WTC11 (cell line): Measurements from ENCODE around the gene NAXD. TPM values are rescaled to one million over a fixed set of nuclear protein-coding genes. Genes with fewer than 3 reads are reported as not detected.

Experiments
- ATAC-seq: fragments of 200-7000 bp; cut with Tn5 transposase; 2 replicates; pipeline ENCODE4 v1.10.0; 2021; ENCODE audit warnings: mild to moderate bottlenecking, moderate library complexity
- CTCF ChIA-PET: fragments of 300-600 bp; sonication (Branson Sonifier 250); formaldehyde crosslinking; loops from one replicate; lab custom pipeline; 2021; ENCODE audit warnings: antibody characterized with exemption; lab: Charles Lee
- POLR2A ChIA-PET: fragments of 350-600 bp; sonication (Branson Sonifier 250); formaldehyde crosslinking; loops from one replicate; lab custom pipeline; 2021; ENCODE audit warnings: antibody characterized with exemption; lab: Charles Lee
- DNase-seq: peaks from one replicate; pipeline ENCODE4 v3.0.0; 2021; ENCODE audit warnings: low spot score
- H3K27ac Mint-ChIP-seq: 2 replicates; pipeline ENCODE4 v1.8.0; 2021; ENCODE audit warnings: mixed read lengths
- H3K27me3 Mint-ChIP-seq: 2 replicates; pipeline ENCODE4 v1.8.0; 2021; ENCODE audit warnings: low read depth, mild to moderate bottlenecking, moderate library complexity, mixed read lengths
- H3K36me3 Mint-ChIP-seq: 2 replicates; pipeline ENCODE4 v1.8.0; 2021; ENCODE audit warnings: mixed read lengths
- H3K4me1 Mint-ChIP-seq: 2 replicates; pipeline ENCODE4 v1.8.0; 2022; ENCODE audit warnings: mixed read lengths
- H3K4me3 Mint-ChIP-seq: 2 replicates; pipeline ENCODE4 v1.8.0; 2021; ENCODE audit warnings: mild to moderate bottlenecking, moderate library complexity, mixed read lengths
- H3K9me3 Mint-ChIP-seq: 2 replicates; pipeline ENCODE4 v1.8.0; 2021; ENCODE audit warnings: mixed read lengths
- ATF1 ChIP-seq: sonication (generic); formaldehyde crosslinking; IDR thresholded peaks from 2 replicates; pipeline ENCODE4 v1.8.1; 2023; ENCODE audit warnings: mild to moderate bottlenecking, moderate library complexity, missing genetic modification reagents
- CREB1 ChIP-seq: sonication (generic); formaldehyde crosslinking; IDR thresholded peaks from 2 replicates; pipeline ENCODE4 v1.8.0; 2023; ENCODE audit warnings: mild to moderate bottlenecking, missing genetic modification reagents
- ESRRA ChIP-seq: sonication (generic); formaldehyde crosslinking; IDR thresholded peaks from 2 replicates; pipeline ENCODE4 v1.8.1; 2022; ENCODE audit warnings: mild to moderate bottlenecking, missing genetic modification reagents, borderline replicate concordance
- FOXP1 ChIP-seq: sonication (generic); formaldehyde crosslinking; IDR thresholded peaks from 2 replicates; pipeline ENCODE4 v1.8.0; 2022; ENCODE audit warnings: missing genetic modification reagents, mild to moderate bottlenecking, moderate library complexity, borderline replicate concordance
- JUN ChIP-seq: sonication (generic); formaldehyde crosslinking; IDR thresholded peaks from 2 replicates; pipeline ENCODE4 v1.8.0; 2023; ENCODE audit warnings: mild to moderate bottlenecking, missing genetic modification reagents
- KAT7 ChIP-seq: sonication (generic); formaldehyde crosslinking; IDR thresholded peaks from 2 replicates; pipeline ENCODE4 v1.8.1; 2023; ENCODE audit warnings: missing genetic modification reagents, mild to moderate bottlenecking, borderline replicate concordance
- NFATC4 ChIP-seq: fragments of 250-450 bp; sonication (Bioruptor Pico); IDR thresholded peaks from 2 replicates; pipeline ENCODE4 v1.9.0; 2021; ENCODE audit warnings: mild to moderate bottlenecking
- RORB ChIP-seq: fragments of 250-450 bp; sonication (Bioruptor Pico); IDR thresholded peaks from 2 replicates; pipeline ENCODE4 v1.9.0; 2021; ENCODE audit warnings: mild to moderate bottlenecking
- SOX15 ChIP-seq: fragments of 250-450 bp; sonication (Bioruptor Pico); IDR thresholded peaks from 2 replicates; pipeline ENCODE4 v1.9.0; 2021; ENCODE audit warnings: mild to moderate bottlenecking
- ZNF423 ChIP-seq: fragments of 250-450 bp; sonication (Bioruptor Pico); IDR thresholded peaks from 2 replicates; pipeline ENCODE4 v2.1.2; 2022; ENCODE audit warnings: mild to moderate bottlenecking, moderate library complexity
- total RNA-seq: library from RNA; stranded (reverse); gene quantifications from 3 replicates; pipeline ENCODE4 v1.2.3, GENCODE V29; 2021
- TF ChIP-seq, protein P1 (sequence below): sonication (generic); formaldehyde crosslinking; IDR thresholded peaks from 2 replicates; pipeline ENCODE4 v1.8.1; 2023; ENCODE audit warnings: mild to moderate bottlenecking, missing genetic modification reagents
- TF ChIP-seq, protein P2 (sequence below): sonication (generic); formaldehyde crosslinking; IDR thresholded peaks from 2 replicates; pipeline ENCODE4 v1.8.1; 2022; ENCODE audit warnings: low read depth, mild to moderate bottlenecking, moderate library complexity, missing genetic modification reagents, borderline replicate concordance
- TF ChIP-seq, protein P3 (sequence below): fragments of 250-450 bp; sonication (Bioruptor Pico); IDR thresholded peaks from 2 replicates; pipeline ENCODE4 v1.9.0; 2021; ENCODE audit warnings: mild to moderate bottlenecking
- TF ChIP-seq, protein P4 (sequence below): sonication (generic); formaldehyde crosslinking; IDR thresholded peaks from 2 replicates; pipeline ENCODE4 v1.8.1; 2023; ENCODE audit warnings: mild to moderate bottlenecking, missing genetic modification reagents, moderate library complexity
- TF ChIP-seq, protein P5 (sequence below): sonication (generic); formaldehyde crosslinking; IDR thresholded peaks from 2 replicates; pipeline ENCODE4 v1.8.1; 2023; ENCODE audit warnings: mild to moderate bottlenecking, missing genetic modification reagents
- TF ChIP-seq, protein P6 (sequence below): fragments of 250-450 bp; sonication (Bioruptor Pico); IDR thresholded peaks from 2 replicates; pipeline ENCODE4 v1.9.0; 2021; ENCODE audit warnings: mild to moderate bottlenecking, borderline replicate concordance
- TF ChIP-seq, protein P7 (sequence below): fragments of 250-450 bp; sonication (Bioruptor Pico); IDR thresholded peaks from 2 replicates; pipeline ENCODE4 v1.8.0; 2021; ENCODE audit warnings: mild to moderate bottlenecking
- TF ChIP-seq, protein P8 (sequence below): sonication (generic); formaldehyde crosslinking; IDR thresholded peaks from 2 replicates; pipeline ENCODE4 v1.8.1; 2023; ENCODE audit warnings: mild to moderate bottlenecking, missing genetic modification reagents, borderline replicate concordance

The NAXD gene
- total RNA-seq, 1 experiment from 2014 or later: 29.3 TPM

DNA sequence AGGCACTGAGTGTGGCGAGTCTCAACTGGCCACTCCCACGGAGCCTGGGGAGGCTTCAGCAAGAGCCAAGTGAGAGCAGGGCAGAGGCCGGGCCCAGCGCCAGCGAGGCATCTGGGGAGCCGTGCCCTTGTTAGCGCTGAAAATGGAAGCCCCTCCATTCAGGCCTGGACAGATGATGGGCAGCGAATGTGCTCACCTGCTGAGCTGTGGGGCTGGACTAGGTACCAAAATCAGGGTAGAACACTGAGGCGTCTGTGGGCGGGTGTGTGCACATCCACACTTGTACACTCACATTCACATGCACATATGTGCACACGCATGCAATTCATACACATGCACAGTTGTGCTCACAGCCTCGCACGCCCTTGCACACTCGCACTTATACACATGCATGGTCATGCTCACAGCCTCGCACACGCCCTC, 20.7 kb downstream of the NAXD start (continued):
- TF ChIP-seq, protein P1, sequence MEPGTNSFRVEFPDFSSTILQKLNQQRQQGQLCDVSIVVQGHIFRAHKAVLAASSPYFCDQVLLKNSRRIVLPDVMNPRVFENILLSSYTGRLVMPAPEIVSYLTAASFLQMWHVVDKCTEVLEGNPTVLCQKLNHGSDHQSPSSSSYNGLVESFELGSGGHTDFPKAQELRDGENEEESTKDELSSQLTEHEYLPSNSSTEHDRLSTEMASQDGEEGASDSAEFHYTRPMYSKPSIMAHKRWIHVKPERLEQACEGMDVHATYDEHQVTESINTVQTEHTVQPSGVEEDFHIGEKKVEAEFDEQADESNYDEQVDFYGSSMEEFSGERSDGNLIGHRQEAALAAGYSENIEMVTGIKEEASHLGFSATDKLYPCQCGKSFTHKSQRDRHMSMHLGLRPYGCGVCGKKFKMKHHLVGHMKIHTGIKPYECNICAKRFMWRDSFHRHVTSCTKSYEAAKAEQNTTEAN (CRISPR knock-in tag): 0 out of 2 replicates have a peak, but pooled peaks have one; percentile 33
- TF ChIP-seq, all 79 proteins: peak for 1

DNA sequence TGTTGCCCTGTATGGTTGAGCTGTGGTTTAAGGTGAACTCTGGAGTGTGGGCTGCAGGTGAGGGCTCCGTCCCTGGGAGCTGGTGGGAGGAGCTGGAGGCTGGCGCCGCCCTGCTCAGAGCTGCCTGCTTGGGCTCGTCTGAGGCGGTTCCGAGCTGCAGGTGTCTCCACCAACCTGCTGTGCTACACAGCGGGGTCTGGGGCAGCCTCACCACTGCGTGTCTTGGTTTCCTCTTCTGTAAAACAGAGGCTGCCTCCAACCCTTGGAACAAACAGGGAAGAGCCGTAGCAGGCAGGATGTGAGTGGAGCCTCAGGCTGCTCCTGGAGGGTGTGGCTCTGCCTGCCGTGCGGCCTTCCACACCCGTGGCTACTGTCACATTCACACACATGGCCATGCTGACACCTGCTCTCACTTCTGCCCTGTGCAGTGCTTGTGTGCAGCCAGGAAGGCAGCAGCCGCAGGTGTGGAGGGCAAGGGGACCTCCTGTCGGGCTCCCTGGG, 21.4 kb downstream of the NAXD start:
- POLR2A ChIA-PET: no interaction called here
- Mint-ChIP-seq H3K4me1 (no peaks in the 10 kb centered on the region), H3K27me3 (no peaks in the 10 kb centered on the region), H3K4me3 (no peak overlapping the region), H3K36me3 (peaks cover 53% of the 10 kb centered on the region), H3K27ac (peak overlapping the region; percentile 65; the same call in 1 of the 2 replicates), H3K9me3 (peaks cover 9% of the 10 kb centered on the region)
- CTCF ChIA-PET: no interaction called here
- ATAC-seq: peak; percentile 40
- DNase-seq: no peak
- TF ChIP-seq, protein P2, sequence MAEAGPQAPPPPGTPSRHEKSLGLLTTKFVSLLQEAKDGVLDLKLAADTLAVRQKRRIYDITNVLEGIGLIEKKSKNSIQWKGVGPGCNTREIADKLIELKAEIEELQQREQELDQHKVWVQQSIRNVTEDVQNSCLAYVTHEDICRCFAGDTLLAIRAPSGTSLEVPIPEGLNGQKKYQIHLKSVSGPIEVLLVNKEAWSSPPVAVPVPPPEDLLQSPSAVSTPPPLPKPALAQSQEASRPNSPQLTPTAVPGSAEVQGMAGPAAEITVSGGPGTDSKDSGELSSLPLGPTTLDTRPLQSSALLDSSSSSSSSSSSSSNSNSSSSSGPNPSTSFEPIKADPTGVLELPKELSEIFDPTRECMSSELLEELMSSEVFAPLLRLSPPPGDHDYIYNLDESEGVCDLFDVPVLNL (CRISPR knock-in tag): no peak
- TF ChIP-seq FOXP1 (CRISPR knock-in tag): no peak
- TF ChIP-seq, protein P3, sequence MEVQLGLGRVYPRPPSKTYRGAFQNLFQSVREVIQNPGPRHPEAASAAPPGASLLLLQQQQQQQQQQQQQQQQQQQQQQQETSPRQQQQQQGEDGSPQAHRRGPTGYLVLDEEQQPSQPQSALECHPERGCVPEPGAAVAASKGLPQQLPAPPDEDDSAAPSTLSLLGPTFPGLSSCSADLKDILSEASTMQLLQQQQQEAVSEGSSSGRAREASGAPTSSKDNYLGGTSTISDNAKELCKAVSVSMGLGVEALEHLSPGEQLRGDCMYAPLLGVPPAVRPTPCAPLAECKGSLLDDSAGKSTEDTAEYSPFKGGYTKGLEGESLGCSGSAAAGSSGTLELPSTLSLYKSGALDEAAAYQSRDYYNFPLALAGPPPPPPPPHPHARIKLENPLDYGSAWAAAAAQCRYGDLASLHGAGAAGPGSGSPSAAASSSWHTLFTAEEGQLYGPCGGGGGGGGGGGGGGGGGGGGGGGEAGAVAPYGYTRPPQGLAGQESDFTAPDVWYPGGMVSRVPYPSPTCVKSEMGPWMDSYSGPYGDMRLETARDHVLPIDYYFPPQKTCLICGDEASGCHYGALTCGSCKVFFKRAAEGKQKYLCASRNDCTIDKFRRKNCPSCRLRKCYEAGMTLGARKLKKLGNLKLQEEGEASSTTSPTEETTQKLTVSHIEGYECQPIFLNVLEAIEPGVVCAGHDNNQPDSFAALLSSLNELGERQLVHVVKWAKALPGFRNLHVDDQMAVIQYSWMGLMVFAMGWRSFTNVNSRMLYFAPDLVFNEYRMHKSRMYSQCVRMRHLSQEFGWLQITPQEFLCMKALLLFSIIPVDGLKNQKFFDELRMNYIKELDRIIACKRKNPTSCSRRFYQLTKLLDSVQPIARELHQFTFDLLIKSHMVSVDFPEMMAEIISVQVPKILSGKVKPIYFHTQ (CRISPR knock-in tag): no peak
- TF ChIP-seq, protein P4, sequence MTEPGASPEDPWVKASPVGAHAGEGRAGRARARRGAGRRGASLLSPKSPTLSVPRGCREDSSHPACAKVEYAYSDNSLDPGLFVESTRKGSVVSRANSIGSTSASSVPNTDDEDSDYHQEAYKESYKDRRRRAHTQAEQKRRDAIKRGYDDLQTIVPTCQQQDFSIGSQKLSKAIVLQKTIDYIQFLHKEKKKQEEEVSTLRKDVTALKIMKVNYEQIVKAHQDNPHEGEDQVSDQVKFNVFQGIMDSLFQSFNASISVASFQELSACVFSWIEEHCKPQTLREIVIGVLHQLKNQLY (CRISPR knock-in tag): no peak
- no peak for TF ChIP-seq CREB1
- no peak for TF ChIP-seq JUN (CRISPR knock-in tag)
- no peak for TF ChIP-seq SOX15
- TF ChIP-seq, protein P5, sequence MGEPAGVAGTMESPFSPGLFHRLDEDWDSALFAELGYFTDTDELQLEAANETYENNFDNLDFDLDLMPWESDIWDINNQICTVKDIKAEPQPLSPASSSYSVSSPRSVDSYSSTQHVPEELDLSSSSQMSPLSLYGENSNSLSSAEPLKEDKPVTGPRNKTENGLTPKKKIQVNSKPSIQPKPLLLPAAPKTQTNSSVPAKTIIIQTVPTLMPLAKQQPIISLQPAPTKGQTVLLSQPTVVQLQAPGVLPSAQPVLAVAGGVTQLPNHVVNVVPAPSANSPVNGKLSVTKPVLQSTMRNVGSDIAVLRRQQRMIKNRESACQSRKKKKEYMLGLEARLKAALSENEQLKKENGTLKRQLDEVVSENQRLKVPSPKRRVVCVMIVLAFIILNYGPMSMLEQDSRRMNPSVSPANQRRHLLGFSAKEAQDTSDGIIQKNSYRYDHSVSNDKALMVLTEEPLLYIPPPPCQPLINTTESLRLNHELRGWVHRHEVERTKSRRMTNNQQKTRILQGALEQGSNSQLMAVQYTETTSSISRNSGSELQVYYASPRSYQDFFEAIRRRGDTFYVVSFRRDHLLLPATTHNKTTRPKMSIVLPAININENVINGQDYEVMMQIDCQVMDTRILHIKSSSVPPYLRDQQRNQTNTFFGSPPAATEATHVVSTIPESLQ (CRISPR knock-in tag): no peak
- TF ChIP-seq, protein P6, sequence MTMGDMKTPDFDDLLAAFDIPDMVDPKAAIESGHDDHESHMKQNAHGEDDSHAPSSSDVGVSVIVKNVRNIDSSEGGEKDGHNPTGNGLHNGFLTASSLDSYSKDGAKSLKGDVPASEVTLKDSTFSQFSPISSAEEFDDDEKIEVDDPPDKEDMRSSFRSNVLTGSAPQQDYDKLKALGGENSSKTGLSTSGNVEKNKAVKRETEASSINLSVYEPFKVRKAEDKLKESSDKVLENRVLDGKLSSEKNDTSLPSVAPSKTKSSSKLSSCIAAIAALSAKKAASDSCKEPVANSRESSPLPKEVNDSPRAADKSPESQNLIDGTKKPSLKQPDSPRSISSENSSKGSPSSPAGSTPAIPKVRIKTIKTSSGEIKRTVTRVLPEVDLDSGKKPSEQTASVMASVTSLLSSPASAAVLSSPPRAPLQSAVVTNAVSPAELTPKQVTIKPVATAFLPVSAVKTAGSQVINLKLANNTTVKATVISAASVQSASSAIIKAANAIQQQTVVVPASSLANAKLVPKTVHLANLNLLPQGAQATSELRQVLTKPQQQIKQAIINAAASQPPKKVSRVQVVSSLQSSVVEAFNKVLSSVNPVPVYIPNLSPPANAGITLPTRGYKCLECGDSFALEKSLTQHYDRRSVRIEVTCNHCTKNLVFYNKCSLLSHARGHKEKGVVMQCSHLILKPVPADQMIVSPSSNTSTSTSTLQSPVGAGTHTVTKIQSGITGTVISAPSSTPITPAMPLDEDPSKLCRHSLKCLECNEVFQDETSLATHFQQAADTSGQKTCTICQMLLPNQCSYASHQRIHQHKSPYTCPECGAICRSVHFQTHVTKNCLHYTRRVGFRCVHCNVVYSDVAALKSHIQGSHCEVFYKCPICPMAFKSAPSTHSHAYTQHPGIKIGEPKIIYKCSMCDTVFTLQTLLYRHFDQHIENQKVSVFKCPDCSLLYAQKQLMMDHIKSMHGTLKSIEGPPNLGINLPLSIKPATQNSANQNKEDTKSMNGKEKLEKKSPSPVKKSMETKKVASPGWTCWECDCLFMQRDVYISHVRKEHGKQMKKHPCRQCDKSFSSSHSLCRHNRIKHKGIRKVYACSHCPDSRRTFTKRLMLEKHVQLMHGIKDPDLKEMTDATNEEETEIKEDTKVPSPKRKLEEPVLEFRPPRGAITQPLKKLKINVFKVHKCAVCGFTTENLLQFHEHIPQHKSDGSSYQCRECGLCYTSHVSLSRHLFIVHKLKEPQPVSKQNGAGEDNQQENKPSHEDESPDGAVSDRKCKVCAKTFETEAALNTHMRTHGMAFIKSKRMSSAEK: no peak
- TF ChIP-seq, protein P7, sequence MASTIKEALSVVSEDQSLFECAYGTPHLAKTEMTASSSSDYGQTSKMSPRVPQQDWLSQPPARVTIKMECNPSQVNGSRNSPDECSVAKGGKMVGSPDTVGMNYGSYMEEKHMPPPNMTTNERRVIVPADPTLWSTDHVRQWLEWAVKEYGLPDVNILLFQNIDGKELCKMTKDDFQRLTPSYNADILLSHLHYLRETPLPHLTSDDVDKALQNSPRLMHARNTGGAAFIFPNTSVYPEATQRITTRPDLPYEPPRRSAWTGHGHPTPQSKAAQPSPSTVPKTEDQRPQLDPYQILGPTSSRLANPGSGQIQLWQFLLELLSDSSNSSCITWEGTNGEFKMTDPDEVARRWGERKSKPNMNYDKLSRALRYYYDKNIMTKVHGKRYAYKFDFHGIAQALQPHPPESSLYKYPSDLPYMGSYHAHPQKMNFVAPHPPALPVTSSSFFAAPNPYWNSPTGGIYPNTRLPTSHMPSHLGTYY (CRISPR knock-in tag): no peak
- TF ChIP-seq ATF1: no peak
- TF ChIP-seq, protein P8, sequence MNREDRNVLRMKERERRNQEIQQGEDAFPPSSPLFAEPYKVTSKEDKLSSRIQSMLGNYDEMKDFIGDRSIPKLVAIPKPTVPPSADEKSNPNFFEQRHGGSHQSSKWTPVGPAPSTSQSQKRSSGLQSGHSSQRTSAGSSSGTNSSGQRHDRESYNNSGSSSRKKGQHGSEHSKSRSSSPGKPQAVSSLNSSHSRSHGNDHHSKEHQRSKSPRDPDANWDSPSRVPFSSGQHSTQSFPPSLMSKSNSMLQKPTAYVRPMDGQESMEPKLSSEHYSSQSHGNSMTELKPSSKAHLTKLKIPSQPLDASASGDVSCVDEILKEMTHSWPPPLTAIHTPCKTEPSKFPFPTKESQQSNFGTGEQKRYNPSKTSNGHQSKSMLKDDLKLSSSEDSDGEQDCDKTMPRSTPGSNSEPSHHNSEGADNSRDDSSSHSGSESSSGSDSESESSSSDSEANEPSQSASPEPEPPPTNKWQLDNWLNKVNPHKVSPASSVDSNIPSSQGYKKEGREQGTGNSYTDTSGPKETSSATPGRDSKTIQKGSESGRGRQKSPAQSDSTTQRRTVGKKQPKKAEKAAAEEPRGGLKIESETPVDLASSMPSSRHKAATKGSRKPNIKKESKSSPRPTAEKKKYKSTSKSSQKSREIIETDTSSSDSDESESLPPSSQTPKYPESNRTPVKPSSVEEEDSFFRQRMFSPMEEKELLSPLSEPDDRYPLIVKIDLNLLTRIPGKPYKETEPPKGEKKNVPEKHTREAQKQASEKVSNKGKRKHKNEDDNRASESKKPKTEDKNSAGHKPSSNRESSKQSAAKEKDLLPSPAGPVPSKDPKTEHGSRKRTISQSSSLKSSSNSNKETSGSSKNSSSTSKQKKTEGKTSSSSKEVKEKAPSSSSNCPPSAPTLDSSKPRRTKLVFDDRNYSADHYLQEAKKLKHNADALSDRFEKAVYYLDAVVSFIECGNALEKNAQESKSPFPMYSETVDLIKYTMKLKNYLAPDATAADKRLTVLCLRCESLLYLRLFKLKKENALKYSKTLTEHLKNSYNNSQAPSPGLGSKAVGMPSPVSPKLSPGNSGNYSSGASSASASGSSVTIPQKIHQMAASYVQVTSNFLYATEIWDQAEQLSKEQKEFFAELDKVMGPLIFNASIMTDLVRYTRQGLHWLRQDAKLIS: no peak
- no peak for TF ChIP-seq ESRRA (CRISPR knock-in tag)
- TF ChIP-seq RORB (CRISPR knock-in tag): no peak
- no peak for TF ChIP-seq KAT7
- TF ChIP-seq ZNF423 (CRISPR knock-in tag): no peak
- TF ChIP-seq NFATC4 (CRISPR knock-in tag): no peak
